ENCODE results near the gene KRTAP5-2. TPM values are rescaled to one million over a fixed set of nuclear protein-coding genes. Genes with fewer than 3 reads are reported as not detected.
"Not testable (repeated sequence)": the region's sequence is repeated elsewhere in the genome, so short reads cannot be mapped to it uniquely, and the experiment has no call there.

KRTAP5-2 gene
- total RNA-seq, 1 donor = not detected

DNA sequence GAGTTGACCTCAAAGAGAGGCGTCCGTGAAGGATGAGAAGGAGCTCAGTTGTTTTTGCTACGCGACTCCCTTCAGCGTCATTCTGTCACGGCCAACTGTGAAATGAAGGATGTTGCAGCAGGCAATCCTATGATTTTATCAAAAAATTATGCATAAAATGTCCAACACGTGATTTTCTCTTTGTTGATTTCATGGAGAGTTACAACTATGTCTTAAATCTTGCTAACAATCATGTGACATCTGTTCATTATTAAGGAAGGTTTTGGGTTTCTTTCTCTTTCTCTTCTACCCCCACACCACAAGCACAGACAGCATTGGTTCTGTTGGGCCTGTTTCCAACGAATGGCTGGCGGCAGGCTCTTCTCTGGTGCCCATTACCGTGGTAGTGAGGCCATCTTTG, 20.1 kb upstream of the KRTAP5-2 start:
- TF ChIP-seq, protein P1, sequence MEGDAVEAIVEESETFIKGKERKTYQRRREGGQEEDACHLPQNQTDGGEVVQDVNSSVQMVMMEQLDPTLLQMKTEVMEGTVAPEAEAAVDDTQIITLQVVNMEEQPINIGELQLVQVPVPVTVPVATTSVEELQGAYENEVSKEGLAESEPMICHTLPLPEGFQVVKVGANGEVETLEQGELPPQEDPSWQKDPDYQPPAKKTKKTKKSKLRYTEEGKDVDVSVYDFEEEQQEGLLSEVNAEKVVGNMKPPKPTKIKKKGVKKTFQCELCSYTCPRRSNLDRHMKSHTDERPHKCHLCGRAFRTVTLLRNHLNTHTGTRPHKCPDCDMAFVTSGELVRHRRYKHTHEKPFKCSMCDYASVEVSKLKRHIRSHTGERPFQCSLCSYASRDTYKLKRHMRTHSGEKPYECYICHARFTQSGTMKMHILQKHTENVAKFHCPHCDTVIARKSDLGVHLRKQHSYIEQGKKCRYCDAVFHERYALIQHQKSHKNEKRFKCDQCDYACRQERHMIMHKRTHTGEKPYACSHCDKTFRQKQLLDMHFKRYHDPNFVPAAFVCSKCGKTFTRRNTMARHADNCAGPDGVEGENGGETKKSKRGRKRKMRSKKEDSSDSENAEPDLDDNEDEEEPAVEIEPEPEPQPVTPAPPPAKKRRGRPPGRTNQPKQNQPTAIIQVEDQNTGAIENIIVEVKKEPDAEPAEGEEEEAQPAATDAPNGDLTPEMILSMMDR (IDR thresholded peaks at IDR 0.05; ENCODE audit: insufficient read depth, low read depth, low read length) = no peak
- DNase-seq (ENCODE audit: low read depth) = peak; percentile 12
- H3K4me3 ChIP-seq (ENCODE audit: low read depth, low read length) = no peak overlapping the region

DNA sequence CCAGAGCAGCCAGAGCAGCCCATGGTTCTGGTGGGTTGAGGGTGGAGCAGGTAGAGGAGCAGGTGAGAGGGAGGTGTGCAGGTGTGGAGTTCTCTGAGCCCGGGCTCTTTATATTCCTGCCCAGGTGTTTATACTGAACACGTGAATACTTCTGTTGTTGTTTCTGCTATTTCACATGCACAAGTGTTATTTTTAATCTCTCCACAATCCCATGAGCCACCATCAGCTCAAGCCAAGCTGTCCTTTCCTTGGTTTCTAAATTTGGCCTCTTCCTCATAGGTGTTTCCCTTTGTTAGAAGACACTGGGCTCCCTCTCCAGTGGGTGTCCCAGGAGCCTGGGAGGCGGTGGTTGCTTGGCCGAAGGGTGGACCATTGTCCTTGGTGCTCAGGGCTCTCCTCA, 10.3 kb upstream of the KRTAP5-2 start, which contains the start of gene KRTAP5-3:
TSS of gene KRTAP5-3 (minus strand) at position 101 of the 400 bp plus-strand sequence. CDS start at position 23, 78 bp downstream.
- DNase-seq (ENCODE audit: low read depth) = no peak
- H3K4me3 ChIP-seq (ENCODE audit: low read depth, low read length) = no peak within 1 kb of the TSS
- TF ChIP-seq, protein P1 (IDR thresholded peaks at IDR 0.05; ENCODE audit: insufficient read depth, low read depth, low read length) = no peak

DNA sequence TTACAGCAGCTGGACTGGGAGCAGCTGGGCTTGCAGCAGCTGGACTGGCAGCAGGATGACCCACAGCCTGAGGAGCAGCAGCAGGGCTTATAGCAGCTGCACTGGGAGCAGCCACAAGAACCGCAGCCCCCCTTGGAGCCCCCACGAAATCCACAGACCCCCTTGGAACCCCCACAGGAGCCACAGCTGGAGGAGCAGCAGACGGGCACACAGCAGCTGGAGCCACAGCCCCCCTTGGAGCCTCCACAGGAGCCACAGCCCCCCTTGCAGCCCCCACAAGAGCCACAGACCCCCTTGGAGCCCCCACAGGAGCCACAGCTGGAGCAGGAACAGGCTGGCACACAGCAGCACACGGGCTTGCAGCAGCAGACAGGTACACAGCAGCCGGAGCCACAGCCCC, 9.8 kb upstream of the KRTAP5-2 start:
- not testable (repeated sequence) for H3K4me3 ChIP-seq (ENCODE audit: low read depth, low read length); DNase-seq (ENCODE audit: low read depth)

DNA sequence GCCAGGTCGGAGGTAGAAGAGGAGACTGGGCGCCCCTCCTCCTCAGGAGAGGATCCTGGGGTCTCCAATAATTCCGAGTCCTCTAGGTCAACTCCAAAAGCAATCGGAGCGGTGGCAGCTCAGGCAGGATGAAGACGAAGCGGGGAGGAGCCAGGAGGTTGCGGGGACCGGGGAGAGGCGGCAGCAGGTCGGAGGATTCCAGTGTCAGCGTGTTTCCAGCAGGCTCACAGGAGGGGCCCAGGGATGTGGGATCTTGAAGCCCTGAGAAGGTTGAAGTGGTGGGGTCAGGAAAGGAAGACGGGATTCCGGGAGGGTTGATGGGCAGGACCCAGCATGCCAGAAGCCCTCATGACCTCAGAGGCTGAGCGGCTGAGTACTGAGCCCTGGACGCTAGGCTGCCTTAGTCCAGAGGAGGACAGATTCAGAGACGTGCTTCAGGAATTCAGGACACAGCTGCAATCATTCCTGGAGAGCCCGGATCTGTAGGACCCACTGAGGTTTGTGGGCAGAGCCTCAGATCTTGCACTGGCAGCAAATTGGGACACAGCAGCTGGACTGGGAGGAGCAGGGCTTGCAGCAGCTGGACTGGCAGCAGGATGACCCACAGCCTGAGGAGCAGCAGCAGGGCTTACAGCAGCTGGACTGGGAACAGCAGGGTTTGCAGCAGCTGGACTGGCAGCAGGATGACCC, 9.2 kb upstream of the KRTAP5-2 start:
- not testable (repeated sequence) for H3K4me3 ChIP-seq (ENCODE audit: low read depth, low read length); DNase-seq (ENCODE audit: low read depth)

DNA sequence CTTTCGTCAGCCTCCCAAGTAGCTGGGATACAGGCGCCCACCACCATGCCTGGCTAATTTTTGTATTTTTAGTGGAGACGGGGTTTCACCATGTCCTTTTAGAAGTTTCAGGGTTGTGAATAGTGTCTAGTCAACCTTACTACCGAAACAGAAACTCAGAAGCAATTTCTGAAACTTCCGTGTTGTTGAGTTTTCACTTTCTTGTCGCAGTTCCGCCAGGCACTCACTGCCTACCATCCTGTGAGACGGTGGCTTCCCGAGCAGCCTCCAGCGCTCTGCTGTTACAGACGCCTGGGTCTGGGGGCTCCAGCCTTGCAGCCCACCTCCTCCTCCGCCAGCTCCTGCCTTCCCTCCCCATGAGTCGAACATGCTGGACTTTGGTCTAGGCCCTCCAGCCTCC, 7.8 kb upstream of the KRTAP5-2 start:
- not testable (repeated sequence) for DNase-seq (ENCODE audit: low read depth)

DNA sequence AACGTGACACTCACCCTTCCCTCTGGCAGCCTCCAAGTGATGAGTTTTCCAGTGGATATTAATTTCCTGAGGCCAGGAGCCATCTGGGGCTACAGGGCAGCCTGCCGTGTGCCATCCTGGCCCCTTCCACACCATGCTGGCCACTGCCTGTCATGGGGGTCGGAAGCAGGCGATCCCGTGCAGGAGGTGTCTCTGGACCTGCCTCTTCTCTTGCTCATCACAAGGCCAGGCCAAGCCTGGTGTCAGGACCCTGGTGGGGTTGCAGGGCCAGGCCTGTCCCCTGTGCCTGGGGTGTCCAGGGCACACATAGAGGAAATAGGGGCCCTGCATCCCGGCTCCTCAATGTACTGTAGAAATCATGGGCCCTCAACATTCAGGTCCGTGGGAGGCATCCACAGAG, 6.6 kb upstream of the KRTAP5-2 start:
- no peak overlapping the region for H3K4me3 ChIP-seq (ENCODE audit: low read depth, low read length)
- TF ChIP-seq, protein P1 (IDR thresholded peaks at IDR 0.05; ENCODE audit: insufficient read depth, low read depth, low read length) = no peak
- no peak for DNase-seq (ENCODE audit: low read depth)

More for the DNA sequence above, 7.8 kb upstream of the KRTAP5-2 start:
- H3K4me3 ChIP-seq (ENCODE audit: low read depth, low read length) = not testable (repeated sequence)

DNA sequence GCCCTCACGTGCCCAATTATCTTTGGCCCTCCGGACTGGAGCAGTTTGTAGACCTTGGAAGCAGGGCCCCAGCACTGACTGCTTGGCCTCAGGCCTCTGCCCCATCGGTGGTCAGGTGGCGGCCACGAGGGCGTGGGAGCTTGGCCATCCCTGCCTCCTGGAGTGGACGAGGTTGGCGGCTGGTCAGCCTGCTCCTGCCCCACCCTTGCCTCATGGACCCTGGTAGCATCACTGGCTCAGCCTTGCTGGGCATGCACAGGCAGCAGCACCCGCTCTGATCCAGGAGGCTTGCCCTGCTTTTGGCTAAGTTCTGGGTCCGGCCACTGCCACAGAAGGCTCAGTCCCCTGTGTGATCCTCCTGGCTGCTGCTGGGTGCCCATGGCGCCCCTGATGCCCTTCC, 6.1 kb upstream of the KRTAP5-2 start:
- no peak overlapping the region for H3K4me3 ChIP-seq (ENCODE audit: low read depth, low read length)
- TF ChIP-seq, protein P1 (IDR thresholded peaks at IDR 0.05; ENCODE audit: insufficient read depth, low read depth, low read length) = no peak
- no peak for DNase-seq (ENCODE audit: low read depth)

DNA sequence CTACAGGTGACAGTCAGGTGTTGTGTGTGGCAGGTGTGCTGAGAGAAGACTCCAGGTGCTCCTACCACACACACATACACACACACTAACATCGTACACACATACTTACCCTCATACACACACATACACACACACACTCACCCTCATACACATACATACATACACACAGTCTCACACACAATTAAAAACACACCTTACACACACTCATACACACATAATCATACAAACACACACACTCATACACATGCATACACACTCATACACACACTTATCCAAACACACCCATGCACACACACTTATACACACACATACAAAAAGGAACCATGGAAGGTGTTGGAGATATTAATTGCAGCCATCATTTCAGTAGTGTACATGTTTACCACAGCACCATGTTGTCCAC, 5.5 kb upstream of the KRTAP5-2 start:
- H3K4me3 ChIP-seq (ENCODE audit: low read depth, low read length) = no peak overlapping the region
- DNase-seq (ENCODE audit: low read depth) = no peak
- TF ChIP-seq, protein P1 (IDR thresholded peaks at IDR 0.05; ENCODE audit: insufficient read depth, low read depth, low read length) = no peak

DNA sequence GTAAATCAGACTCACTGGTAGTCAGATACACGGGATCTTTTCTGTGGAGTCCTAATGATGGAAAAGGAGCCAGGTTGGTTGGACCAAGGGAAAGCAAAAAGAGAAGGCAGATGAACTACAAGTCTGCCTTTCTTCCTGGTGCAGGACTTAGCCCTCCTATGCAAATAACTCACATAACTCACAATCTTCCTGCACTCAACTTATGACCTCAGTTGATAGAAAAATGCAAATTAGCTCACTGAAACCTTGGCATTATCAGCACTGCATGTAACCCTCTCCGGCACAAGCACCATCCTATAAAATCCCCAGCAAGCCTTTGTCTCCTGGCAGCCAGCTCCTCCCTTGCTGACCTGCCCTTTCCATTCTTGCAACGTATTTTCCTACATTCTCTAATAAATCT, 3.6 kb upstream of the KRTAP5-2 start:
- not testable (repeated sequence) for H3K4me3 ChIP-seq (ENCODE audit: low read depth, low read length); DNase-seq (ENCODE audit: low read depth)
